NCI-H2227 treated with DMSO at 0.1 percent for 48 hours (cell line): Measurements from ENCODE around the gene MTFP1.
"Not testable (repeated sequence)": the region's sequence is repeated elsewhere in the genome, so short reads cannot be mapped to it uniquely, and the experiment has no call there.

ENCODE experiments used
- DNase-seq: peaks from one replicate; lab custom pipeline; 2025; lab: John Stamatoyannopoulos, UW

Gene MTFP1

GRCh38 chr22:30455075-30455840 lies 29.7 kb downstream of the MTFP1 start:
- DNase-seq = no peak

GRCh38 chr22:30457981-30458380 lies 32.4 kb downstream of the MTFP1 start:
- DNase-seq = no peak

GRCh38 chr22:30459181-30460052 lies 33.8 kb downstream of the MTFP1 start:
- DNase-seq = no peak

GRCh38 chr22:30460147-30460546 lies 34.6 kb downstream of the MTFP1 start:
- no peak for DNase-seq

GRCh38 chr22:30460555-30460954 lies 35.0 kb downstream of the MTFP1 start:
- not testable (repeated sequence) for DNase-seq

GRCh38 chr22:30469165-30469564 lies 43.6 kb downstream of the MTFP1 start:
- no peak for DNase-seq

- no peak for DNase-seq
Observed at GRCh38 chr22:30470655-30471054, 45.1 kb downstream of the MTFP1 start.

- no peak for DNase-seq
Observed at GRCh38 chr22:30471616-30472318, 46.2 kb downstream of the MTFP1 start, which contains the start of gene SEC14L3. TSS of gene SEC14L3 (minus strand) at chr22:30472017. CDS start at chr22:30471958, 59 bp downstream.

- DNase-seq = no peak
Observed at GRCh38 chr22:30472994-30473720, 47.6 kb downstream of the MTFP1 start.

GRCh38 chr22:30474121-30474520 lies 48.6 kb downstream of the MTFP1 start:
- DNase-seq = no peak

- DNase-seq = no peak
Observed at GRCh38 chr22:30474683-30475424, 49.3 kb downstream of the MTFP1 start.
